ENCODE measurements around the gene UBXN7.

GRCh38 chr3:196298521-196298920 is 133.7 kb downstream of the UBXN7 start:
- TF ChIP-seq RCOR1 (IDR thresholded peaks at IDR 0.05; ENCODE audit: low read length) (no peak), MAX (IDR thresholded peaks at IDR 0.05; ENCODE audit: low read depth) (no peak), SIN3A (IDR thresholded peaks at IDR 0.05; ENCODE audit: borderline replicate concordance, low read depth, low read length) (no peak), CTCF (IDR thresholded peaks at IDR 0.05) (no peak), TEAD4 (IDR thresholded peaks at IDR 0.05; ENCODE audit: borderline replicate concordance, insufficient read depth) (no peak), GATA2 (CRISPR knock-in tag; IDR thresholded peaks at IDR 0.05) (no peak), YY1 (IDR thresholded peaks at IDR 0.05; ENCODE audit: low read depth) (no peak), GABPA (IDR thresholded peaks at IDR 0.05; ENCODE audit: low read depth) (no peak), CHD2 (IDR thresholded peaks at IDR 0.05; ENCODE audit: low read length, partially characterized antibody) (no peak)

Measured in SK-N-SH (cell line).